HG02759 (cell line): ENCODE results near the gene AIP.
"Not testable (repeated sequence)": the region's sequence is repeated elsewhere in the genome, so short reads cannot be mapped to it uniquely, and the experiment has no call there.

Source experiments
- ATAC-seq: cut with Tn5 transposase; IDR thresholded peaks from one replicate; pipeline ENCODE4 v1.9.1; 2021; ENCODE audit warnings: mild to moderate bottlenecking, moderate library complexity; ENCODE audit not compliant: unreplicated experiment

Gene AIP

GRCh38 chr11:67468456-67468758 lies 14.4 kb upstream of the AIP start:
- ATAC-seq = no peak

GRCh38 chr11:67468759-67469507 lies 13.9 kb upstream of the AIP start, which contains the start of gene TMEM134:
TSS of gene TMEM134 (minus strand) at chr11:67469251. CDS start at chr11:67469192, 59 bp downstream.
- ATAC-seq = peak; percentile 75

- no peak for ATAC-seq
Measured at GRCh38 chr11:67469508-67469811, 13.4 kb upstream of the AIP start.

- ATAC-seq = no peak
Measured at GRCh38 chr11:67470337-67471002, 12.4 kb upstream of the AIP start.

GRCh38 chr11:67472882-67473281 lies 9.9 kb upstream of the AIP start:
- no peak for ATAC-seq

GRCh38 chr11:67476692-67477091 lies 6.1 kb upstream of the AIP start:
- ATAC-seq = not testable (repeated sequence)

GRCh38 chr11:67477344-67478050 lies 5.3 kb upstream of the AIP start:
- not testable (repeated sequence) for ATAC-seq

- peak; percentile 0 for ATAC-seq
Measured at GRCh38 chr11:67482275-67482826, 475 bp upstream of the AIP start.

GRCh38 chr11:67483831-67484665 lies 1.2 kb downstream of the AIP start:
- ATAC-seq = no peak

GRCh38 chr11:67484847-67485311 lies 2.1 kb downstream of the AIP start:
- peak; percentile 24 for ATAC-seq

GRCh38 chr11:67485873-67486361 lies 3.1 kb downstream of the AIP start:
- not testable (repeated sequence) for ATAC-seq

GRCh38 chr11:67486481-67487195 lies 3.8 kb downstream of the AIP start:
- ATAC-seq = peak; percentile 37

- no peak for ATAC-seq
Measured at GRCh38 chr11:67489203-67489884, 6.5 kb downstream of the AIP start.

- no peak for ATAC-seq
Measured at GRCh38 chr11:67489885-67490726, 7.3 kb downstream of the AIP start.

- ATAC-seq = no peak
Measured at GRCh38 chr11:67490727-67491065, 7.9 kb downstream of the AIP start.

GRCh38 chr11:67491276-67492068 lies 8.6 kb downstream of the AIP start:
- no peak for ATAC-seq

GRCh38 chr11:67492069-67492727 lies 9.4 kb downstream of the AIP start:
- ATAC-seq = no peak
